ENCODE data around the gene TOR1A. TPM values are rescaled to one million over a fixed set of nuclear protein-coding genes. Genes with fewer than 3 reads are reported as not detected.

TOR1A gene
- total and polyA plus RNA-seq, 2 experiments from 2014 or later = 73.6 to 101 TPM

GRCh38 chr9:129826344-129826743 lies 2.4 kb upstream of the TOR1A start:
- TF ChIP-seq EZH2phosphoT487 (IDR thresholded peaks at IDR 0.05; ENCODE audit: insufficient read depth, low read depth) (no peak), EZH2 (IDR thresholded peaks at IDR 0.05; ENCODE audit: insufficient read depth, poor library complexity, severe bottlenecking) (no peak)
- no peaks in the 10 kb centered on the region for H3K4me1 ChIP-seq (ENCODE audit: insufficient read depth)
- H3K4me2 ChIP-seq (ENCODE audit: unreplicated experiment) = no peak overlapping the region
- no peak overlapping the region for H3K27ac ChIP-seq
- no peak overlapping the region for H3K9ac ChIP-seq
- peak; percentile 8 for DNase-seq
- no peak overlapping the region for H3K4me3 ChIP-seq
- WGBS, 2 experiments (ENCODE audit: low coverage in 1 of 2, low lambda C conversion rate in 2 of 2, missing lambda C conversion rate in 2 of 2) = 50 to 55% methylated on average over 6 of the region's 6 CpGs
- H2AFZ ChIP-seq = no peak overlapping the region
- in situ Hi-C loops (cut with MboI) = no loop called here
- peaks cover 19% of the 10 kb centered on the region for H3K79me2 ChIP-seq (ENCODE audit: insufficient read depth)
- peaks cover 10% of the 10 kb centered on the region; the same call in 1 of the 2 replicates for H3F3A ChIP-seq (ENCODE audit: insufficient read depth)
- no peaks in the 10 kb centered on the region for H3K27me3 ChIP-seq (replicated peaks; ENCODE audit: insufficient read depth)
- no peaks in the 10 kb centered on the region for H3K9me3 ChIP-seq (ENCODE audit: low read depth)
- H4K20me1 ChIP-seq (ENCODE audit: insufficient read depth) = no peaks in the 10 kb centered on the region
- H3K9me2 ChIP-seq (ENCODE audit: insufficient read depth) = no peaks in the 10 kb centered on the region
- peaks cover 24% of the 10 kb centered on the region; the same call in 1 of the 2 replicates for H3K36me3 ChIP-seq (ENCODE audit: low read depth)

- H3F3A ChIP-seq (ENCODE audit: insufficient read depth) = peaks cover 10% of the 10 kb centered on the region; the same call in 1 of the 2 replicates
- in situ Hi-C loops (cut with MboI) = no loop called here
- H3K79me2 ChIP-seq (ENCODE audit: insufficient read depth) = peaks cover 40% of the 10 kb centered on the region
- H3K27me3 ChIP-seq (replicated peaks; ENCODE audit: insufficient read depth) = no peaks in the 10 kb centered on the region
- peak overlapping the region; percentile 94 for H3K9ac ChIP-seq
- H3K9me3 ChIP-seq (ENCODE audit: low read depth) = no peaks in the 10 kb centered on the region
- peak overlapping the region; percentile 56 for H3K27ac ChIP-seq
- no peak for DNase-seq
- H3K4me3 ChIP-seq = peak overlapping the region; percentile 87
- peaks cover 22% of the 10 kb centered on the region; the same call in 1 of the 2 replicates for H3K36me3 ChIP-seq (ENCODE audit: low read depth)
- no peaks in the 10 kb centered on the region for H4K20me1 ChIP-seq (ENCODE audit: insufficient read depth)
- H3K9me2 ChIP-seq (ENCODE audit: insufficient read depth) = no peaks in the 10 kb centered on the region
- 0 to 3% methylated on average over 2 to 14 of the region's 15 CpGs for WGBS, 2 experiments (ENCODE audit: low coverage in 1 of 2, low lambda C conversion rate in 2 of 2, missing lambda C conversion rate in 2 of 2)
- peak overlapping the region; percentile 36 for H3K4me2 ChIP-seq (ENCODE audit: unreplicated experiment)
- no peaks in the 10 kb centered on the region for H3K4me1 ChIP-seq (ENCODE audit: insufficient read depth)
- TF ChIP-seq EZH2 (IDR thresholded peaks at IDR 0.05; ENCODE audit: insufficient read depth, poor library complexity, severe bottlenecking) = no peak
- TF ChIP-seq EZH2phosphoT487 (IDR thresholded peaks at IDR 0.05; ENCODE audit: insufficient read depth, low read depth) = no peak
- H2AFZ ChIP-seq = peak overlapping the region; percentile 55
These were observed 398 bp downstream of the TOR1A start for GRCh38 chr9:129823542-129823934.

GRCh38 chr9:129822898-129823541 lies 916 bp downstream of the TOR1A start:
- 17 to 24% methylated on average over 23 to 25 of the region's 26 CpGs for WGBS, 2 experiments (ENCODE audit: low coverage in 1 of 2, low lambda C conversion rate in 2 of 2, missing lambda C conversion rate in 2 of 2)
- Histone ChIP-seq H3F3A (ENCODE audit: insufficient read depth) (peaks cover 10% of the 10 kb centered on the region; the same call in 1 of the 2 replicates), H3K27ac (peak overlapping the region; percentile 53)

GRCh38 chr9:129816501-129817435 lies 7.2 kb downstream of the TOR1A start:
- H2AFZ ChIP-seq = no peak overlapping the region
- peaks cover 25% of the 10 kb centered on the region for H3K79me2 ChIP-seq (ENCODE audit: insufficient read depth)
- peaks cover 13% of the 10 kb centered on the region for H3F3A ChIP-seq (ENCODE audit: insufficient read depth)
- no peak overlapping the region for H3K4me3 ChIP-seq
- no peaks in the 10 kb centered on the region for H3K27me3 ChIP-seq (replicated peaks; ENCODE audit: insufficient read depth)
- no peak overlapping the region for H3K4me2 ChIP-seq (ENCODE audit: unreplicated experiment)
- no peak for DNase-seq
- H3K9me2 ChIP-seq (ENCODE audit: insufficient read depth) = no peaks in the 10 kb centered on the region
- H3K4me1 ChIP-seq (ENCODE audit: insufficient read depth) = no peaks in the 10 kb centered on the region
- H3K36me3 ChIP-seq (ENCODE audit: low read depth) = peaks cover 35% of the 10 kb centered on the region; the same call in 1 of the 2 replicates
- no peak overlapping the region for H3K9ac ChIP-seq
- WGBS, 2 experiments (ENCODE audit: low coverage in 1 of 2, low lambda C conversion rate in 2 of 2, missing lambda C conversion rate in 2 of 2) = 89 to 91% methylated on average over 14 of the region's 14 CpGs
- no peak for TF ChIP-seq EZH2phosphoT487 (IDR thresholded peaks at IDR 0.05; ENCODE audit: insufficient read depth, low read depth)
- no peak for TF ChIP-seq EZH2 (IDR thresholded peaks at IDR 0.05; ENCODE audit: insufficient read depth, poor library complexity, severe bottlenecking)
- H4K20me1 ChIP-seq (ENCODE audit: insufficient read depth) = no peaks in the 10 kb centered on the region
- in situ Hi-C loops (cut with MboI) = no loop called here
- H3K27ac ChIP-seq = no peak overlapping the region
- no peaks in the 10 kb centered on the region for H3K9me3 ChIP-seq (ENCODE audit: low read depth)

More at GRCh38 chr9:129822898-129823541, 916 bp downstream of the TOR1A start:
- no peaks in the 10 kb centered on the region for H3K27me3 ChIP-seq (replicated peaks; ENCODE audit: insufficient read depth)
- no peaks in the 10 kb centered on the region for H3K4me1 ChIP-seq (ENCODE audit: insufficient read depth)
- peak overlapping the region; percentile 43; the same call in 1 of the 2 replicates for H2AFZ ChIP-seq
- H3K9ac ChIP-seq = peak overlapping the region; percentile 94
- H3K36me3 ChIP-seq (ENCODE audit: low read depth) = peaks cover 28% of the 10 kb centered on the region; the same call in 1 of the 2 replicates
- H3K79me2 ChIP-seq (ENCODE audit: insufficient read depth) = peaks cover 40% of the 10 kb centered on the region
- peak; percentile 69 for DNase-seq
- peak overlapping the region; percentile 78 for H3K4me3 ChIP-seq
- no peaks in the 10 kb centered on the region for H3K9me3 ChIP-seq (ENCODE audit: low read depth)
- TF ChIP-seq EZH2 (IDR thresholded peaks at IDR 0.05; ENCODE audit: insufficient read depth, poor library complexity, severe bottlenecking) = no peak
- no peak for TF ChIP-seq EZH2phosphoT487 (IDR thresholded peaks at IDR 0.05; ENCODE audit: insufficient read depth, low read depth)
- H4K20me1 ChIP-seq (ENCODE audit: insufficient read depth) = no peaks in the 10 kb centered on the region
- in situ Hi-C loops (cut with MboI) = no loop called here
- H3K4me2 ChIP-seq (ENCODE audit: unreplicated experiment) = peak overlapping the region; percentile 88
- H3K9me2 ChIP-seq (ENCODE audit: insufficient read depth) = no peaks in the 10 kb centered on the region
